ENCODE results near the gene MAST2.
A peak's percentile ranks its signal among the peaks of the same experiment; 100 is the strongest.

The MAST2 gene

GRCh38 chr1:45803299-45803780 is at the start of gene MAST2:
Gene MAST2 (plus strand): TSS chr1:45803612. CDS start chr1:45803896, 284 bp downstream.
- peak; percentile 92 to 98 (median 97) for DNase-seq

- DNase-seq, result no peak
Observed at GRCh38 chr1:45755697-45756096, 47.7 kb upstream of the MAST2 start.

- DNase-seq, result peak in 2 of 3 donors; percentile 16 to 24
Observed at GRCh38 chr1:45762291-45762690, 41.1 kb upstream of the MAST2 start.

- no peak for DNase-seq
Observed at GRCh38 chr1:45765999-45766792, 37.2 kb upstream of the MAST2 start.

GRCh38 chr1:45767035-45767434 is 36.4 kb upstream of the MAST2 start:
- no peak for DNase-seq

- no peak for DNase-seq
Observed at GRCh38 chr1:45769261-45769932, 34.0 kb upstream of the MAST2 start.

GRCh38 chr1:45772971-45773370 is 30.4 kb upstream of the MAST2 start:
- peak in 2 of 3 donors; percentile 34 to 39 for DNase-seq

- DNase-seq, result no peak
Observed at GRCh38 chr1:45775794-45776193, 27.6 kb upstream of the MAST2 start.

GRCh38 chr1:45785583-45785982 is 17.8 kb upstream of the MAST2 start:
- no peak for DNase-seq

- DNase-seq, result peak; percentile 73 to 76 (median 75)
Observed at GRCh38 chr1:45787905-45788304, 15.5 kb upstream of the MAST2 start.

GRCh38 chr1:45789601-45790000 is 13.8 kb upstream of the MAST2 start:
- no peak for DNase-seq

GRCh38 chr1:45792744-45793143 is 10.7 kb upstream of the MAST2 start:
- no peak for DNase-seq

GRCh38 chr1:45793942-45794604 is 9.3 kb upstream of the MAST2 start:
- no peak for DNase-seq

GRCh38 chr1:45796381-45796780 is 7.0 kb upstream of the MAST2 start:
- peak; percentile 12 to 49 (median 46) for DNase-seq

GRCh38 chr1:45796946-45797345 is 6.5 kb upstream of the MAST2 start:
- DNase-seq, result no peak

- no peak for DNase-seq
Observed at GRCh38 chr1:45800899-45801298, 2.5 kb upstream of the MAST2 start.

GRCh38 chr1:45802343-45803298 is 791 bp upstream of the MAST2 start:
- peak; percentile 92 to 95 (median 93) for DNase-seq

- DNase-seq, result peak in 2 of 3 donors; percentile 11
Observed at GRCh38 chr1:45803781-45804668, 613 bp downstream of the MAST2 start.

GRCh38 chr1:45804669-45804969 is 1.2 kb downstream of the MAST2 start:
- no peak for DNase-seq

- no peak for DNase-seq
Observed at GRCh38 chr1:45806129-45806528, 2.7 kb downstream of the MAST2 start.

- DNase-seq, result no peak
Observed at GRCh38 chr1:45809761-45810160, 6.3 kb downstream of the MAST2 start.

All from suppressor macrophage treated with lipopolysaccharide for 1 hour (primary cell).